Activated naive CD8-positive, alpha-beta T cell treated with anti-CD3 and anti-CD28 coated beads, Interleukin-2, amount 10 ng/mL, durations not matched to agents 7 days and 5 days (primary cell): ENCODE results near the gene COMMD6. TPM values are rescaled to one million over a fixed set of nuclear protein-coding genes. Genes with fewer than 3 reads are reported as not detected.

Source experiments
- ATAC-seq: fragments of 150-1000 bp; cut with Tn5 transposase; one replicate; pipeline ENCODE4 v1.10.0; 2021; ENCODE audit warnings: low read depth, moderate library complexity
- POLR2A ChIA-PET: fragments of 350-600 bp; sonication (Branson Sonifier 250); formaldehyde crosslinking; loops from one replicate; lab custom pipeline; 2021; ENCODE audit warnings: antibody characterized with exemption; lab: Charles Lee
- DNase-seq: peaks from one replicate; pipeline ENCODE4 v3.0.0; 2021
- H3K27ac Mint-ChIP-seq: one replicate; pipeline ENCODE4 v1.8.0; 2022; ENCODE audit warnings: mild to moderate bottlenecking, mixed read lengths
- H3K27me3 Mint-ChIP-seq: one replicate; pipeline ENCODE4 v1.8.0; 2022; ENCODE audit warnings: mild to moderate bottlenecking, moderate library complexity, mixed read lengths
- H3K36me3 Mint-ChIP-seq: one replicate; pipeline ENCODE4 v1.8.0; 2021; ENCODE audit warnings: mild to moderate bottlenecking, mixed read lengths
- H3K4me1 Mint-ChIP-seq: one replicate; pipeline ENCODE4 v1.8.0; 2021; ENCODE audit warnings: mixed read lengths
- H3K4me3 Mint-ChIP-seq: one replicate; pipeline ENCODE4 v1.8.0; 2022; ENCODE audit warnings: mild to moderate bottlenecking, moderate library complexity, mixed read lengths
- H3K9me3 Mint-ChIP-seq: one replicate; pipeline ENCODE4 v1.8.0; 2021; ENCODE audit warnings: mixed read lengths
- total RNA-seq, 2 experiments: library from RNA; stranded (reverse); gene quantifications; one replicate each; pipeline ENCODE4 v1.2.3, GENCODE V29; 2021

COMMD6 gene
- 100 to 1,000 TPM; 150 to 168 TPM for total RNA-seq

DNA sequence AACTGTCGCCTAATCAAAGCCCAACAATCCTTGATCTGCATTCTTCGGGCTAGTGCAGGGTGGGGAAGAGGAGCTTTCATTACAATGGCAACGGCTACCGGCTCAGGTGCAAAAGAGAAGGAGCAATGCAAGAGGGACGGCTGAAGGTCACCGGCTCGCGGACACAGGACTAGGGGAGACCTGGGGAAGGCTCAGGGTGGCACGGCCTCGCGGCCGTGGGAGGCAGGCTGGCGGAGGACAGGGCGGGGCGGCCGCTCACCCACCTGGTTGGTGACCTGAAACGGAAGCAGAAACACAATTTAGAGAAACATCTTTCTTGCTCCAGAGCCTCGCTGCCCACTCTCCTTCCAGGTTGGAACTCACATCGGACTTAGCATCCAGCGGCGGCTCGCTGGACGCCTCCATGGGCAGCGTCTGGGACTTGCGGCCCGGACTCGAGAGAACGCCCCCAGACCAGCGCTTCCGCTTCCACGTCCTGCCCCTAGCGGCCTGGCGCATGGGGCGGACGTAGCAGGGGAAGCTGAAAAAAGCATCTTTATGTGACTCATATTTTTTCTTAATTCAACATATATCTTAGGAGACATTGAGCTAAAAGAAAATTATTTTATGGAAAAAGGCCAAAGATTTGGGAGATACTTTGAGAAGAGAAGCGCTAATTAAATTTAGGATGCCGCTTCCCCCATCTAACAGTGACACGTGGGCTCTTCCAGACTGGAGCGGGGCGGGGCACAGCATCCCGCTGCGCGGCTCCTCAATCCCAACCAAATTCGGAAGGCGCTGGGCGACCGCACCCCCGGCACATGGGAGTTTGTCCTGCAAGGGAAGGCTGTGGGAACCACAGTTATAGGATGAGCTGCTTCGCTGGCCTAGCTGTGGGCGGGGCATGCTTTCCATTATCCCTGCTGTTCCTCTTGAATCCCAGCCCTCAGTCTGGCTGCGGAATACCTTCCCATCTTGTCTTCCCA is at the start of gene COMMD6:
Gene COMMD6, minus strand, starts transcription at position 441 of the 965 bp plus-strand sequence. Its CDS starts 36 bp downstream, at position 405.
- Mint-ChIP-seq H3K27ac (peak within 1 kb of the TSS; percentile 95), H3K36me3 (peaks cover 15% of the 10 kb centered on the region), H3K4me1 (peaks cover 29% of the 10 kb centered on the region), H3K9me3 (no peaks in the 10 kb centered on the region), H3K27me3 (no peaks in the 10 kb centered on the region), H3K4me3 (peak within 1 kb of the TSS; percentile 97)
- ATAC-seq = peak; percentile 90
- POLR2A ChIA-PET = interaction anchor here (0.6 to 1.2 kb wide), 2 partner anchors 12 to 1171 kb away, joined by 3 to 4 read pairs; partner anchors contain the start of gene UCHL3
- peak; percentile 78 for DNase-seq

DNA sequence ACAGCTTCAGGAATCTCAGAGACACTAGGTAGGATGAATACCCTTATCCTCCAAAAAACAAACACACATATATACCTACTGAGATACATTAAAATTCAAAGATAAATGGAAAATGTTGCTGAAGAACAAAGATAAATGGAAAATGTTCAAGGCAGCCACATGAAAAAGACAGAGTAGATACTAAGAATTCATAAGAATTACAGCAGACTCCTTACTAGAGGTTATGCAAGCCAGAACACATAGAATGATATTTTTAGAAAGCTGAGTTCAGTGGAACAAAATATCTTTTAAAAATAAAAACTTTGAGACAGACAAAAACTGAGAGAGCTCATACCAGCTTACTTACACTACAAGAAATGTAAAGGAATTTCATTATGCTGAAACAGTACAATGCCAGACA is 47.5 kb upstream of the COMMD6 start:
- peaks cover 44% of the 10 kb centered on the region for H3K36me3 Mint-ChIP-seq
- ATAC-seq = no peak

DNA sequence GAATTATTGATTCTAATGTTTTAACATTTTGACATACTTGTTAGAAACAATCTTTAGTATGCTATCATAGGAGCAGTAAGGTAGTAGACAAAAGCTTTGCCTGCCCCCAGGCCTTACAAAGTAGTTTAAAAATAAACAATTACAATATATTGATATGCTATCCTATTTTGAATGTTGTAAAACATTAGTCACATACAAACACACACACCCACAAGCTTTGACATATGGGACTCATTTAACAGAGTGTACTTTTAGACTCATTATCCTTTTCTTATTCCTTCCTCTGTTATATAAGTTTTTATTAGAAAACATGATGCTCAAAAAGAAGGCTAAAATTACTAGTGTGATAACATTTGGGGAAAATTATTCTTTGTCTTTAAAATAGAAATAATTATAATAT is 45.5 kb upstream of the COMMD6 start:
- peaks cover 9% of the 10 kb centered on the region for H3K9me3 Mint-ChIP-seq
- ATAC-seq (no peak), DNase-seq (no peak)
- peaks cover 39% of the 10 kb centered on the region for H3K36me3 Mint-ChIP-seq
- peaks cover 1% of the 10 kb centered on the region for H3K4me1 Mint-ChIP-seq
- POLR2A ChIA-PET = no interaction called here
- no peak overlapping the region for H3K4me3 Mint-ChIP-seq
- H3K27me3 Mint-ChIP-seq = no peaks in the 10 kb centered on the region
- no peak overlapping the region for H3K27ac Mint-ChIP-seq

More for the DNA sequence above, 47.5 kb upstream of the COMMD6 start:
- H3K9me3 Mint-ChIP-seq = peaks cover 10% of the 10 kb centered on the region
- H3K27ac Mint-ChIP-seq = no peak overlapping the region
- POLR2A ChIA-PET = no interaction called here
- H3K4me3 Mint-ChIP-seq = no peak overlapping the region
- DNase-seq = no peak
- H3K4me1 Mint-ChIP-seq = no peaks in the 10 kb centered on the region
- H3K27me3 Mint-ChIP-seq = no peaks in the 10 kb centered on the region

DNA sequence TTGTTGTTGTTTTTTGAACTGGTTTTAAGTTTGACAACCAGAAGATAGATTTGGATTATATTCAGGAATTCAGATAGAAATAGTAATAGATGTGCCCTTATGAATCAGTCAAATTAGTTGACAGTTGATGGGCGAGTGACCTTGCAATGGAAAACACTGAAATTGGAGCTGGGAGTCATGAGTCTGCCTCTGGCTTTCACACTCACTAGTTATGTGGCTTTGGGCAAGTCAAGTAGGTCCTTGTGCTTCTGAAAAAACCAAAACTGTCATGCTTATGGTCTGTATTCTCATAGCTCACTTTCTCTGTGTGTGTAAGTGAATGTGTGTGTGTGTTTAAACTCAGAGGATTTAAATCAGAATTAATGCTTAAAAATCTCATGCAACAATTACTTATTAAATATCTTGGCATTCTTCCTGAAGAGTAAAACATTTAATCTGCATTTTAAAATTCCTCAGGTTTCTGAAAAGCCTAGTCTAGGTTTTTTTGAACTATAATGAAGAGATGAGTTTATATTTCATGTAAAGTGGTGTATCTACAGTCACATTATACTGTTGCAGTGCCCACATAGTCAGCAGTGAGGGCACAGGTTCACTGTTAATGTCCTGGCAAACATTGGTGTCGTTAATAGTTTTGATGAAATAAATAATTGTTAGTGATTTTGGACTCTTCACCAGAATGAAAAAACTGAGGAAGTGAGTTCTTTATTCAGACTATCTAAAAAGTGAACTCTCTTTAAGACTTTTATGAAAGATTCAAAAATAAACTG is 44.4 kb upstream of the COMMD6 start:
- peaks cover 1% of the 10 kb centered on the region for H3K4me1 Mint-ChIP-seq
- peaks cover 36% of the 10 kb centered on the region for H3K36me3 Mint-ChIP-seq
- no peaks in the 10 kb centered on the region for H3K27me3 Mint-ChIP-seq
- DNase-seq = no peak
- no peak overlapping the region for H3K4me3 Mint-ChIP-seq
- no peak overlapping the region for H3K27ac Mint-ChIP-seq
- no peak for ATAC-seq
- peaks cover 9% of the 10 kb centered on the region for H3K9me3 Mint-ChIP-seq
- POLR2A ChIA-PET = no interaction called here

DNA sequence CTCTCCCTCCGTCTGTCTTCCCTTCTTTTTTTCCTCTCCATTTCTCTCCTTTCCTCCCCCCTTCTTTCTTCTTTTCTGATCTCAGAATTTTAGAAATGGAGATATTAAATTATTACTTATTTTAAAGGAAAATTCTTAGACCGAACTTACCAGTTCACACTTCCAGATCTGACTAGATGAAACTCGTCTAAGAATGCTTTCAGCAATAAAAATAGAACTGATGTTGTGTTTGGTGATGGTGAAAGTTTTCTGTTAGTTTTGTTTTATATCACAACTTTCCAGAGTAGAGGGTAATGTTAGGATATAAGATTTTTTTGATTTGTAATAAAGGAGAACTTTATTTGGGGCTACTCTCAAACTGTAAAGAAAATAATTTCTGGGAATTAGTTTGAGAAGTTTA is 41.9 kb upstream of the COMMD6 start:
- Mint-ChIP-seq H3K4me3 (no peak overlapping the region), H3K4me1 (peaks cover 1% of the 10 kb centered on the region), H3K9me3 (peaks cover 6% of the 10 kb centered on the region), H3K27me3 (no peaks in the 10 kb centered on the region), H3K27ac (no peak overlapping the region), H3K36me3 (peaks cover 40% of the 10 kb centered on the region)
- POLR2A ChIA-PET = no interaction called here
- DNase-seq = no peak
- no peak for ATAC-seq

DNA sequence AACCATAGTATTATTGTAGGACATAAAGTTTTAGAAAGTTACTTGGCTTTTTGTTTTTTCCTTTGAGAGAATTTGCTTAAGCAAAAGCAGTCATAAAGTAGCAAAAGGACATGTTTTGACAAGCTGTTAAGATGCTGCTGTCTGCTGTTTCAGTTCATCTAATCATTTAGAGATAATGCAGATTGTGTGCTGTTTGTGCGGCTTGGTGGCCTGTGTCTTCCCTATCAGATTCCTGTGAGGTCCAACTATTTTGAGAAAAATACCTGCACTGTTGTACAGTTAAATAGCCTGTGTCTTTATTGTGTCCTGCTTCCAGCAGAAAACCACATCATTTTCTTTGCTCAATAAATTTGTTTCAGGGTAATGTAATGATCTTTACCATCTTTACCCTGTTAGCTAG is 31.9 kb upstream of the COMMD6 start:
- H3K4me1 Mint-ChIP-seq = no peaks in the 10 kb centered on the region
- H3K9me3 Mint-ChIP-seq = no peaks in the 10 kb centered on the region
- ATAC-seq (no peak), DNase-seq (no peak)
- H3K36me3 Mint-ChIP-seq = peaks cover 34% of the 10 kb centered on the region
- H3K27me3 Mint-ChIP-seq = no peaks in the 10 kb centered on the region
- no peak overlapping the region for H3K27ac Mint-ChIP-seq
- POLR2A ChIA-PET = no interaction called here
- no peak overlapping the region for H3K4me3 Mint-ChIP-seq

DNA sequence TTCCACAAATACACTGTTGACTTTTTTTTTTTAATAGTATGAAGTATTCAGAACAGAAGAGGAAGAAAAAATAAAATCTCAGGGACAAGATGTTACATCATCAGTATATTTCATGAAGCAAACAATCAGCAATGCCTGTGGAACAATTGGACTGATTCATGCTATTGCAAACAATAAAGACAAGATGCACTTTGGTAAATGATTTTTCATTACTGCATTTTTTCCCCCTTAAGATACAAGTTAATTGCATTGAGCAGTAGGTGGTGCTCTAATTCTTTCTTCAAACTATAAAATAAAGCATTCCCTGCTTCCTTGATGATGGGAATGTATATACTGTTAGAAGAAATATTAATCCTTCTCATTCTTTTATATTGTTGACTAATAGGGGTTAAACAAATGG is 29.0 kb upstream of the COMMD6 start:
- no peak overlapping the region for H3K27ac Mint-ChIP-seq
- DNase-seq (no peak), ATAC-seq (no peak)
- POLR2A ChIA-PET = no interaction called here
- no peaks in the 10 kb centered on the region for H3K4me1 Mint-ChIP-seq
- H3K9me3 Mint-ChIP-seq = no peaks in the 10 kb centered on the region
- H3K4me3 Mint-ChIP-seq = no peak overlapping the region
- H3K36me3 Mint-ChIP-seq = peaks cover 11% of the 10 kb centered on the region
- no peaks in the 10 kb centered on the region for H3K27me3 Mint-ChIP-seq

DNA sequence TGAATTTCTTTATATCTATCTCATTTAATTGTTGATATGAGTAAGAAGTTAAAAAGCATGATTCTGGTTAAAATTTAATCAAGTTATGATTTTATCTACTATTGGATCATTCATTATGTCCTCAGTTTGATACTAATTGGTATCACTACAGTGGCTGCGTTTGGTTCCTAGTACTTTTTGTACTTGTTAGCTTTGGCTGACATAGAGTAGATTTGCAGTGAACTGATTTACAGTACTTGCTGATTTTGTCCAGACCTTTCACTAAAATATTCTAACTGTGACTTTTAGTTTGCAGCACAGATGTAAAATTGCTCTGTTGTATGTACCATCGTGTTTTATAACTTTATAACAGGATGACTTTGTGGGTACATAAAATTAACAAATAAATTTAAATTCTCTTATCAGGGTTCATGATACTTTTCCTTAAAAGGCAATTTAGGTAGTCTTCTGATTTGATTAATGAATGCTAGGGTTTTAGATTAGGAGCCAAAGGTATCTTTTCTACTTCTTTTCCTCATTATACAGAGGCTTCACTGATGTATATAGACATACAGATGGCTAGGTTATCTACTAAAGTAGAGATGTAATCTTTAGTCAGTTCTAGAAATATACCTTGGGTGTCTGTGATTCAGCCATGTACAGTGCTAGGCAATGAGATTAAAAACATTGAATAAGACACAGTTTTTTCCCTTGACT is 20.7 kb upstream of the COMMD6 start:
- H3K4me3 Mint-ChIP-seq = peak overlapping the region; percentile 23
- peak overlapping the region; percentile 13 for H3K27ac Mint-ChIP-seq
- POLR2A ChIA-PET = no interaction called here

DNA sequence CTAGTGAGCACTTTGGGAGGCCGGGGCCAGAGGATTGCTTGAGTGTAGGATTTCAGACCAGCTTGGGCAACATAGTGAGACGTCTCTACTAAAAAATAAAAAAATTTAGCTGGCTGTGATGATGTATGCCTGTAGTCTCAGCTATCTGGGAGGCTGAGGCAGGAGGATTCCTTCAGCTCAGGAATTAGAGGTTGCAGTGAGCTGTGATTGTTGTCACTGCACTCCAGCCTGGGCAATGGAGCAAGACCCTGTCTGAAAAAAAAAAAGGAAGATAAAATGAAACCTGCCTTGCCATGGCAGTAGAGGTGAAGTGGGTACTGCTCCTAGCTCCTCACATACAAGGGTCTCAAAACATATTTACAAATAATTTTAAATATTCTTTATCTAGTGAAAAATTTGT is 19.3 kb upstream of the COMMD6 start:
- POLR2A ChIA-PET = no interaction called here
- Mint-ChIP-seq H3K9me3 (no peaks in the 10 kb centered on the region), H3K27me3 (no peaks in the 10 kb centered on the region), H3K36me3 (peaks cover 34% of the 10 kb centered on the region), H3K27ac (no peak overlapping the region), H3K4me1 (peaks cover 21% of the 10 kb centered on the region), H3K4me3 (no peak overlapping the region)
- DNase-seq (no peak), ATAC-seq (no peak)

More for the DNA sequence above, 20.7 kb upstream of the COMMD6 start:
- no peaks in the 10 kb centered on the region for H3K9me3 Mint-ChIP-seq
- DNase-seq (no peak), ATAC-seq (no peak)
- H3K27me3 Mint-ChIP-seq = no peaks in the 10 kb centered on the region
- H3K36me3 Mint-ChIP-seq = peaks cover 30% of the 10 kb centered on the region
- peaks cover 18% of the 10 kb centered on the region for H3K4me1 Mint-ChIP-seq

DNA sequence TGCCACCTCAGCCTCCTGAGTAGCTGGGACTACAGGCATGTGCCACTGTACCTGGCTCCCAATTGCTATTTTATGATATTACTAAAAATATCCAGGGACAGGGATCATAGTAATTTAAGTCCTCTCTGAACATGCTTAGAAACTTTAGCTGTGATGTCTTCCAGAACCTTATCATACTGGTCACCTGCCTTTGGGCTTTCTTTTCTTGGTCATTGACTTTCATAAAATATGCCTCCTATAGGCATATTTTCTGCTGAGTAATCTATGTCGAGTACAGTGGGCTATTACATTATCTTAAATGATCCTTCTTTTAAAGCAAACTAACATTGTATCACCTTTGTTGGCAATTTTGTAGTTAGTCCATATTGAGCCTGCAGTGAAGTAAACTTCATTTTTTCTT is 18.2 kb upstream of the COMMD6 start:
- Mint-ChIP-seq H3K27me3 (no peaks in the 10 kb centered on the region), H3K36me3 (peaks cover 34% of the 10 kb centered on the region), H3K4me3 (no peak overlapping the region), H3K27ac (no peak overlapping the region), H3K9me3 (no peaks in the 10 kb centered on the region), H3K4me1 (peaks cover 26% of the 10 kb centered on the region)
- ATAC-seq (no peak), DNase-seq (no peak)
- POLR2A ChIA-PET = interaction anchor here (0.5 kb wide), 1 partner anchor 339 kb away, joined by 3 read pairs; no protein-coding TSS in a partner anchor

DNA sequence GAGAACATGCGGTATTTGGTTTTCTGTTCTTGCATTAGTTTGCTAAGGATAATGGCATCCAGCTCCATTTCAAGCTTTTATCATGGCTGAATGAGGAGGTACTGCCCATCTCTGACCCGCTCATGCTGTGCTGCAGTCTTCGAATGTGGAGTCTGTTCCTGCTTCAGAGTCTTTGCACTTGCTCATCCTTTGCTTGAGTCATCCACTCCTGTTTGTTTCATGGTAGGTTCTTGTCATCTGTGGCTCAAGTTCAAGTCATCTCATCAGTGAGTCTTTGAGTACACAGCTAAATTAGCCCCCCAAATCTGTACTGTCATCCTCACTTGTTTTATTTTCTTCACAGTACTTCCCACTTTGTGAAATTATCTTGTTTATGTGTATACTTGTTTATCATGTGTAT is 17.3 kb upstream of the COMMD6 start:
- no peak for ATAC-seq
- POLR2A ChIA-PET = interaction anchor here (0.5 kb wide), 1 partner anchor 339 kb away, joined by 3 read pairs; no protein-coding TSS in a partner anchor

DNA sequence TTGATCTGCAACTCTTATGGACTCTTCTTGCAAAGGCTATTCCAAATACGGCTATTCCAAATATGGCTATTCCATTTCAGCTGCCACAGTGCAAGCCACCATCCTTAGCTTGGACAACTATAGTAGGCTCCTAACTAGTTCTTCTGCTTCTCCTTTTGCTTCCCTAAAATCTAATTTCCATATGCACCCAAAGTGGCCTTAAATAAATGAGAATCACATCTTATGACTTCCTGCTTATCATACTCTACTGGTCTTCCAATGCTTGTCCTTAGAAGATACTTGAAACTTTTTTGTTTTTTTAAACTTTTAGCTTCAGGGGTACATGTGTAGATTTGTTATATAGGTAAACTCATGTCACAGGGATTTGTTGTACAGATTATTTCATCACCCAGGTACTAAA is 16.8 kb upstream of the COMMD6 start:
- POLR2A ChIA-PET = no interaction called here
- no peak overlapping the region for H3K4me3 Mint-ChIP-seq
- no peak for ATAC-seq
- H3K36me3 Mint-ChIP-seq = peaks cover 31% of the 10 kb centered on the region
- no peaks in the 10 kb centered on the region for H3K27me3 Mint-ChIP-seq
- no peak overlapping the region for H3K27ac Mint-ChIP-seq
- H3K9me3 Mint-ChIP-seq = no peaks in the 10 kb centered on the region
- DNase-seq = no peak
- H3K4me1 Mint-ChIP-seq = peaks cover 32% of the 10 kb centered on the region

More for the DNA sequence above, 17.3 kb upstream of the COMMD6 start:
- Mint-ChIP-seq H3K27ac (no peak overlapping the region), H3K27me3 (no peaks in the 10 kb centered on the region), H3K36me3 (peaks cover 31% of the 10 kb centered on the region), H3K4me3 (no peak overlapping the region), H3K9me3 (no peaks in the 10 kb centered on the region), H3K4me1 (peaks cover 32% of the 10 kb centered on the region)
- no peak for DNase-seq

DNA sequence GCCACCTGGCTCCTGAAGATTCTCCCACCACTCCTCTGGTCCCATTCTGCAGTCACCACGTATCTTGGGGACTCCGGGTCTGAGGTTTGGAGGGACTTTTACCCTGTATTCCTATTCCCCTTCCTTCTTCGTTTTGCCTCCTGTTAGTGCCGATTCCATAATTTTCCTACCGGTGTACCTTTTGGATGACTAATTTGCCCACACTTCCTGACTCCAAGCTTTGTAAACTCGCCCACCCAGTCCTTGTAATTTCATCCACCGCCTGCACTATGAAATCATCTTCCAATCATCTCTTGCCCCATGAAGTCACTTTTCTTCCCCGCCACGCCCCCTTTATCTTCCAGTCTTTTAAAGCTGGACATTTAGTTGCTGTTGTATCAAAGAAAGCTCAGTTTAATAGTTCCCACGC is 12.5 kb upstream of the COMMD6 start:
- ATAC-seq (no peak), DNase-seq (no peak)
- Mint-ChIP-seq H3K4me3 (peak overlapping the region; percentile 90), H3K9me3 (no peaks in the 10 kb centered on the region), H3K27me3 (no peaks in the 10 kb centered on the region), H3K27ac (peak overlapping the region; percentile 94), H3K4me1 (peaks cover 29% of the 10 kb centered on the region), H3K36me3 (peaks cover 24% of the 10 kb centered on the region)
- POLR2A ChIA-PET = interaction anchor here (1.0 to 2.1 kb wide), 4 partner anchors 12 to 224 kb away, joined by 3 to 5 read pairs (median 4); partner anchors contain the start of gene TBC1D4
